Activated T-cell treated with anti-CD3 and anti-CD28 coated beads, Interleukin-2, amount 50 U/mL, for 4 hours (primary cell): ENCODE results near the gene NIPBL. TPM values are rescaled to one million over a fixed set of nuclear protein-coding genes. Genes with fewer than 3 reads are reported as not detected.
"Not testable (repeated sequence)": the region's sequence is repeated elsewhere in the genome, so short reads cannot be mapped to it uniquely, and the experiment has no call there.

Source experiments
- ATAC-seq, 2 donors: fragments of 200-7000 bp; cut with Tn5 transposase; one replicate each; pipeline ENCODE4 v1.10.0; 2021
- DNase-seq: peaks from one replicate; pipeline ENCODE4 v3.0.0-alpha.2; 2020
- H3K27me3 Mint-ChIP-seq: one replicate; pipeline ENCODE4 v1.8.0; 2021; ENCODE audit warnings: low read depth, mixed read lengths
- H3K36me3 Mint-ChIP-seq: one replicate; pipeline ENCODE4 v1.8.0; 2022; ENCODE audit warnings: mixed read lengths; ENCODE audit not compliant: insufficient read depth
- H3K4me1 Mint-ChIP-seq: one replicate; pipeline ENCODE4 v1.8.0; 2021; ENCODE audit warnings: low read depth, mixed read lengths
- H3K4me3 Mint-ChIP-seq: one replicate; pipeline ENCODE4 v1.8.0; 2021; ENCODE audit warnings: mild to moderate bottlenecking, moderate library complexity, mixed read lengths
- H3K9me3 Mint-ChIP-seq: one replicate; pipeline ENCODE4 v1.8.0; 2021; ENCODE audit warnings: mixed read lengths
- total RNA-seq, 3 donors: library from RNA; stranded (reverse); gene quantifications; one replicate each; pipeline ENCODE4 v1.2.1, GENCODE V29; 2021

The NIPBL gene
- total RNA-seq, 3 donors from 2014 or later: 42.0 to 56.0 (median 43.4) TPM

DNA sequence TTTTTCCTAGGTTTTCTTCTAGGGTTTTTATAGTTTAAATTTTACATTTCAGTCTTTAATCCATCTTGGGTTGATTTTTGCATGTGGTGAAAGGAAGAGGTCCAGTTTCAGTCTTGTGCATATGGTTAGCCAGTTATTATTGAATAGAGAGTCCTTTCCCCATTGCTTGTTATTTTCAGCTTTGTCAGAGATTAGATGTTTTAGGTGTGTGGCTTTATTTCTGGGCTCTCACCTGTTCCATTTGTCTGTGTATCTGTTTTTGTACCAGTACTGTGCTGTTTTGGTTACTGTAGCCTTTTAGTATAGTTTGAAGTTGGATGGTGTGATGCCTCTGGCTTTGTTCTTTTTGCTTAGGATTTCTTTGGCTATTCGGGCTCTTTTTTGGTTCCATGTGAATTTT is 25.8 kb downstream of the NIPBL start:
- Mint-ChIP-seq H3K4me1 (peaks cover 81% of the 10 kb centered on the region), H3K4me3 (no peak overlapping the region), H3K27me3 (no peaks in the 10 kb centered on the region), H3K36me3 (peaks cover 9% of the 10 kb centered on the region), H3K9me3 (peaks cover 13% of the 10 kb centered on the region)
- DNase-seq (no peak), ATAC-seq (no peak)

DNA sequence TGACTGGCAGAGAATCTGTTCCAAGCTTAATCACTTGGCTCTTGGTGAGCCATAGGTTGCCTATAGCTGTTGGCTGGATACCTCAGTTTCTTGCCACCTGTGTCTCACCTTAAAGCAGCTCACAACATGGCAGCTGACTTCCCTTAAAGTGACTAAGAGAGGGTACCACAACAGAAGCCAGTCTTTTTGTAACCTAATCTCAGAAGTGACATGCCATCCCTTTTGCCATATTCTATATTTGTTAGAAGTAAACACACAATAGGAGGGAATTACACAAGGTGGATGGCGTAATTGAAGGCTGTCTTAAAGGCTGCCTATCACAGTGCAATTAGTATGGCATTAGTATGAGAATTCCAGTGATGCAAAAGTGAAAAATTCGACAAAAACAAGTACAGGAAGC is 28.1 kb downstream of the NIPBL start:
- Mint-ChIP-seq H3K36me3 (peaks cover 9% of the 10 kb centered on the region), H3K9me3 (peaks cover 13% of the 10 kb centered on the region), H3K27me3 (no peaks in the 10 kb centered on the region), H3K4me3 (no peak overlapping the region), H3K4me1 (peaks cover 82% of the 10 kb centered on the region)
- DNase-seq (no peak), ATAC-seq (peak in 1 of 2 donors; percentile 18)

- Mint-ChIP-seq H3K9me3 (no peaks in the 10 kb centered on the region), H3K4me3 (no peak overlapping the region), H3K4me1 (peaks cover 52% of the 10 kb centered on the region), H3K36me3 (peaks cover 2% of the 10 kb centered on the region), H3K27me3 (no peaks in the 10 kb centered on the region)
- ATAC-seq (no peak), DNase-seq (no peak)
Measured at GRCh38 chr5:36908544-36909260, 32.1 kb downstream of the NIPBL start.

- Mint-ChIP-seq H3K4me1 (peaks cover 39% of the 10 kb centered on the region), H3K36me3 (peaks cover 2% of the 10 kb centered on the region), H3K4me3 (no peak overlapping the region), H3K27me3 (no peaks in the 10 kb centered on the region), H3K9me3 (no peaks in the 10 kb centered on the region)
- ATAC-seq: no peak
- no peak for DNase-seq
Measured at GRCh38 chr5:36915653-36916052, 39.1 kb downstream of the NIPBL start.

- H3K27me3 Mint-ChIP-seq, DNase-seq, H3K4me3 Mint-ChIP-seq, ATAC-seq, H3K9me3 Mint-ChIP-seq, H3K36me3 Mint-ChIP-seq: not testable (repeated sequence)
- H3K4me1 Mint-ChIP-seq: peaks cover 49% of the 10 kb centered on the region
Measured at GRCh38 chr5:36916614-36917013, 40.0 kb downstream of the NIPBL start.

- H3K36me3 Mint-ChIP-seq, H3K9me3 Mint-ChIP-seq, ATAC-seq, H3K4me3 Mint-ChIP-seq, H3K27me3 Mint-ChIP-seq, DNase-seq: not testable (repeated sequence)
- peaks cover 51% of the 10 kb centered on the region for H3K4me1 Mint-ChIP-seq
Measured at GRCh38 chr5:36917358-36917757, 40.8 kb downstream of the NIPBL start.

GRCh38 chr5:36919238-36919637 is 42.7 kb downstream of the NIPBL start:
- H3K9me3 Mint-ChIP-seq: no peaks in the 10 kb centered on the region
- H3K27me3 Mint-ChIP-seq: no peaks in the 10 kb centered on the region
- DNase-seq (no peak), ATAC-seq (no peak)
- H3K4me3 Mint-ChIP-seq: no peak overlapping the region
- H3K4me1 Mint-ChIP-seq: peaks cover 48% of the 10 kb centered on the region
- peaks cover 4% of the 10 kb centered on the region for H3K36me3 Mint-ChIP-seq

GRCh38 chr5:36919650-36920049 is 43.1 kb downstream of the NIPBL start:
- no peaks in the 10 kb centered on the region for H3K9me3 Mint-ChIP-seq
- peaks cover 4% of the 10 kb centered on the region for H3K36me3 Mint-ChIP-seq
- no peaks in the 10 kb centered on the region for H3K27me3 Mint-ChIP-seq
- peaks cover 50% of the 10 kb centered on the region for H3K4me1 Mint-ChIP-seq
- no peak for ATAC-seq
- DNase-seq: no peak
- no peak overlapping the region for H3K4me3 Mint-ChIP-seq

- H3K36me3 Mint-ChIP-seq: peaks cover 8% of the 10 kb centered on the region
- no peaks in the 10 kb centered on the region for H3K9me3 Mint-ChIP-seq
- H3K27me3 Mint-ChIP-seq: no peaks in the 10 kb centered on the region
- ATAC-seq (peak; percentile 87 to 97), DNase-seq (no peak)
- peaks cover 76% of the 10 kb centered on the region for H3K4me1 Mint-ChIP-seq
- no peak overlapping the region for H3K4me3 Mint-ChIP-seq
Measured at GRCh38 chr5:36928947-36929346, 52.4 kb downstream of the NIPBL start.

- Mint-ChIP-seq H3K4me1 (peaks cover 77% of the 10 kb centered on the region), H3K9me3 (no peaks in the 10 kb centered on the region), H3K4me3 (no peak overlapping the region), H3K27me3 (no peaks in the 10 kb centered on the region), H3K36me3 (peaks cover 8% of the 10 kb centered on the region)
- ATAC-seq (no peak), DNase-seq (no peak)
Measured at GRCh38 chr5:36929438-36929837, 52.9 kb downstream of the NIPBL start.

DNA sequence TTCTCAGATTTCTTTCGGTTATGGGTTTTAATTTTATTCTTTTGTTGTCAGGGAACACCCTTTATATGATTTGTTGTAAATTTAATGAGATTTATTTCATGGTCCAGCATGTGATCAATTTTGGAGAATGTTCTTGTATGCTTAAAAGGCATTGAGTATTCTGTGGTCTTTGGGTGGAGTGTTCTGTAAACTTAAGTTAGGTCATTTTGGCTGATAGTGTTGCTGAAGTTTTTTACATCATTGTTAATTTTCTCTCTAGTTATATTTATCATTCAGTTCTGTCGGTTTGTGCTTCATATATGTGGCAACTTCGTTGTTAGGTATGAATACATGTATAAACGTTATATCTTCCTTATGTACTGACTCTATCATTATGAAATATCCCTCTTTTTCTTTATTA is 55.5 kb downstream of the NIPBL start:
- Mint-ChIP-seq H3K4me3 (no peak overlapping the region), H3K36me3 (peaks cover 2% of the 10 kb centered on the region), H3K4me1 (peaks cover 83% of the 10 kb centered on the region), H3K27me3 (no peaks in the 10 kb centered on the region), H3K9me3 (no peaks in the 10 kb centered on the region)
- DNase-seq (no peak), ATAC-seq (no peak)

GRCh38 chr5:36932699-36933098 is 56.1 kb downstream of the NIPBL start:
- no peak for DNase-seq
- no peak for ATAC-seq
- Mint-ChIP-seq H3K9me3 (no peaks in the 10 kb centered on the region), H3K27me3 (no peaks in the 10 kb centered on the region), H3K4me1 (peaks cover 83% of the 10 kb centered on the region), H3K4me3 (no peak overlapping the region), H3K36me3 (peaks cover 4% of the 10 kb centered on the region)

GRCh38 chr5:36934740-36935356 is 58.3 kb downstream of the NIPBL start:
- no peak for DNase-seq
- no peaks in the 10 kb centered on the region for H3K9me3 Mint-ChIP-seq
- H3K4me3 Mint-ChIP-seq: no peak overlapping the region
- H3K27me3 Mint-ChIP-seq: no peaks in the 10 kb centered on the region
- peaks cover 5% of the 10 kb centered on the region for H3K36me3 Mint-ChIP-seq
- peaks cover 78% of the 10 kb centered on the region for H3K4me1 Mint-ChIP-seq
- peak; percentile 75 to 84 for ATAC-seq

DNA sequence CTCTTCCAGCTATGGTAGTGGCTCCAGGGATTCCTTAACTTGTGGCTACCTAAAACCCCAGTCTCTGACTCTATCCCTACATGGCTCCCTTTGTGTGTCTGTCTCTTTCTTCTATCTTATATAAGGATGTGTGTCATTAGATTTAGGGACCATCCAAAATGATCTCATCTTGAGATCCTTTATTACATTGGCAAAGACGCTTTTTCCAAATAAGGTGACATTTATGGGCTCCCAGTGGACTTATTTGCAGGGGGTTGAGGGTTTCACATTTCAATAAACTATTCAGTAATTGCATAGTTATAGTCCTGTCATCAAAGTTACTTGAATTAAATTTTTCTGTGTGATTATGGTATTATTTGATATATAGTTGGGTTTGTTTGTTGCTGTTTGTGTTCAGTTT is 59.2 kb downstream of the NIPBL start:
- Mint-ChIP-seq H3K36me3 (peaks cover 8% of the 10 kb centered on the region), H3K4me3 (no peak overlapping the region), H3K9me3 (no peaks in the 10 kb centered on the region), H3K4me1 (peaks cover 78% of the 10 kb centered on the region), H3K27me3 (no peaks in the 10 kb centered on the region)
- DNase-seq (no peak), ATAC-seq (no peak)

DNA sequence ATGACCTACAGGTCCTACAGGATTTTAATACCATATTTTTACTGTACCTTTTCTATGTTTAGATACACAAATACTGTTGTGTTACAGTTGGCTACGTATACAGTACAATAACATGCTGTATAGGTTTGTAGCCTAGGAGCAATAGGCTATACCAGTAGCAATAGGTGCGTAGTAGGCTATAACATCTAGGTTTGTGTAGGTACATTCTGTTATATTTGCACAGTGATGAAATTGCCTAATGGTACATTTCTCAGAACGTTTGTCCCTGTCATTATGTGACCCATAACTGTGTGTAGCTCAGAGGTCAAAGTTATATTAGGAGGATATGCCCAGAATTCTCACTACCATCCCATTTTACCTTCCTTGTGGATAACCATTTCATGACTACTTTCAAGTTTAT is 59.7 kb downstream of the NIPBL start:
- Mint-ChIP-seq H3K9me3 (no peaks in the 10 kb centered on the region), H3K36me3 (peaks cover 8% of the 10 kb centered on the region), H3K27me3 (no peaks in the 10 kb centered on the region), H3K4me3 (no peak overlapping the region), H3K4me1 (peaks cover 79% of the 10 kb centered on the region)
- ATAC-seq: no peak
- no peak for DNase-seq
